DND-41 (cell line): ENCODE results near the gene ZSCAN2.

Experiments
- ATAC-seq: fragments of 200-7000 bp; cut with Tn5 transposase; 3 replicates; pipeline ENCODE4 v1.9.1; 2021; ENCODE audit warnings: low read depth; ENCODE audit not compliant: insufficient read depth
- DNase-seq: peaks from one replicate; pipeline ENCODE4 v3.0.0-alpha.2; 2020
- H2AFZ ChIP-seq: 2 replicates; pipeline ENCODE4 v1.6.0; 2012; ENCODE audit warnings: low read depth, low read length
- H3K27ac ChIP-seq: 2 replicates; pipeline ENCODE4 v1.5.1; 2012; ENCODE audit warnings: low read length, inconsistent platforms
- H3K27me3 ChIP-seq: fragments of 200-600 bp; sonication (generic); 2 replicates; pipeline ENCODE4 v1.6.0; 2012; ENCODE audit warnings: low read length, mild to moderate bottlenecking, inconsistent platforms; ENCODE audit not compliant: insufficient read depth, poor library complexity
- H3K36me3 ChIP-seq: 2 replicates; pipeline ENCODE4 v1.5.1; 2012; ENCODE audit warnings: low read length, inconsistent platforms; ENCODE audit not compliant: insufficient read depth
- H3K4me1 ChIP-seq: 2 replicates; pipeline ENCODE4 v1.5.1; 2012; ENCODE audit warnings: mild to moderate bottlenecking, low read length; ENCODE audit not compliant: insufficient read depth
- H3K4me2 ChIP-seq: 2 replicates; pipeline ENCODE4 v1.6.0; 2012; ENCODE audit warnings: mild to moderate bottlenecking, moderate library complexity, low read length, inconsistent platforms; ENCODE audit not compliant: insufficient read depth
- H3K4me3 ChIP-seq, 2 experiments: fragments of 200-600 bp in 1 of 2; shearing (Covaris generic) in 1 of 2; 2 replicates each; pipeline ENCODE4 v1.5.1; 2012 to 2016; ENCODE audit warnings: inconsistent platforms in 2 of 2, low read length in 2 of 2, mild to moderate bottlenecking in 2 of 2, low read depth in 1 of 2, moderate library complexity in 1 of 2
- H3K79me2 ChIP-seq: 2 replicates; pipeline ENCODE4 v1.6.0; 2012; ENCODE audit warnings: low read length, inconsistent platforms; ENCODE audit not compliant: insufficient read depth
- H3K9ac ChIP-seq: 2 replicates; pipeline ENCODE4 v1.6.0; 2012; ENCODE audit warnings: low read depth, mild to moderate bottlenecking, inconsistent platforms, low read length, moderate library complexity
- H3K9me3 ChIP-seq: 2 replicates; pipeline ENCODE4 v1.5.1; 2012; ENCODE audit warnings: low read length, moderate library complexity, mild to moderate bottlenecking, inconsistent platforms; ENCODE audit not compliant: insufficient read depth, severe bottlenecking
- H4K20me1 ChIP-seq: 2 replicates; pipeline ENCODE4 v1.6.0; 2012; ENCODE audit warnings: low read length; ENCODE audit not compliant: insufficient read depth
- EZH2 ChIP-seq: IDR thresholded peaks from 3 replicates; pipeline ENCODE4 v1.6.1; 2012; ENCODE audit warnings: borderline replicate concordance, low read depth, mild to moderate bottlenecking, moderate library complexity, low read length, inconsistent platforms; ENCODE audit not compliant: severe bottlenecking
- TF ChIP-seq, protein P1 (sequence below): IDR thresholded peaks from 2 replicates; pipeline ENCODE4 v1.5.1; 2012; ENCODE audit warnings: borderline replicate concordance, low read length, moderate library complexity, mild to moderate bottlenecking; ENCODE audit not compliant: poor library complexity, severe bottlenecking; ENCODE audit errors: extremely low read depth

ZSCAN2 gene

DNA sequence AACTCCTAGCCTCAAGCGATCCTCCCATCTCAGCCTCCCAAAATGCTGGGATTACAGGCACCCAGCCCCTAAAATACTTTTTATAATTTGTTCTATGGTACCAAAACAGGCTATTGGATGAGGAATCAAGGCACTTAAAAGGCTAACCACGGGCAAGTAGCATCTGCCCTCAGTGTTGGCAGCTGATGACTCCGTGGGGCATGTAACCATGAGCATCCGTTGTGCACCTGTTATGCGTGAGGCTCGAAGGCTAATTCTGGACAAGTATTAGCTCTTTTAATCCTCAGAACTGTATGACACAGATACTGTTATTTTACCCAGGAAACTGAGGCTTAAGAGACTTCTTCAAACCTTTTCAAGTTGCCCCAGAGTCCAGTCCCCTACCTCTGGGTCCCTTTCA lies 43.0 kb downstream of the ZSCAN2 start:
- Histone ChIP-seq H3K4me3 (no peak overlapping the region), H3K36me3 (peaks cover 91% of the 10 kb centered on the region), H3K4me1 (no peaks in the 10 kb centered on the region), H2AFZ (no peak overlapping the region), H3K79me2 (no peaks in the 10 kb centered on the region), H3K27me3 (no peaks in the 10 kb centered on the region), H3K4me2 (no peak overlapping the region), H3K27ac (no peak overlapping the region), H3K9me3 (no peaks in the 10 kb centered on the region), H4K20me1 (peaks cover 5% of the 10 kb centered on the region; the same call in 1 of the 2 replicates), H3K9ac (no peak overlapping the region)
- ATAC-seq (no peak), DNase-seq (no peak)
- no peak for TF ChIP-seq EZH2
- TF ChIP-seq, protein P1, sequence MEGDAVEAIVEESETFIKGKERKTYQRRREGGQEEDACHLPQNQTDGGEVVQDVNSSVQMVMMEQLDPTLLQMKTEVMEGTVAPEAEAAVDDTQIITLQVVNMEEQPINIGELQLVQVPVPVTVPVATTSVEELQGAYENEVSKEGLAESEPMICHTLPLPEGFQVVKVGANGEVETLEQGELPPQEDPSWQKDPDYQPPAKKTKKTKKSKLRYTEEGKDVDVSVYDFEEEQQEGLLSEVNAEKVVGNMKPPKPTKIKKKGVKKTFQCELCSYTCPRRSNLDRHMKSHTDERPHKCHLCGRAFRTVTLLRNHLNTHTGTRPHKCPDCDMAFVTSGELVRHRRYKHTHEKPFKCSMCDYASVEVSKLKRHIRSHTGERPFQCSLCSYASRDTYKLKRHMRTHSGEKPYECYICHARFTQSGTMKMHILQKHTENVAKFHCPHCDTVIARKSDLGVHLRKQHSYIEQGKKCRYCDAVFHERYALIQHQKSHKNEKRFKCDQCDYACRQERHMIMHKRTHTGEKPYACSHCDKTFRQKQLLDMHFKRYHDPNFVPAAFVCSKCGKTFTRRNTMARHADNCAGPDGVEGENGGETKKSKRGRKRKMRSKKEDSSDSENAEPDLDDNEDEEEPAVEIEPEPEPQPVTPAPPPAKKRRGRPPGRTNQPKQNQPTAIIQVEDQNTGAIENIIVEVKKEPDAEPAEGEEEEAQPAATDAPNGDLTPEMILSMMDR, result no peak

DNA sequence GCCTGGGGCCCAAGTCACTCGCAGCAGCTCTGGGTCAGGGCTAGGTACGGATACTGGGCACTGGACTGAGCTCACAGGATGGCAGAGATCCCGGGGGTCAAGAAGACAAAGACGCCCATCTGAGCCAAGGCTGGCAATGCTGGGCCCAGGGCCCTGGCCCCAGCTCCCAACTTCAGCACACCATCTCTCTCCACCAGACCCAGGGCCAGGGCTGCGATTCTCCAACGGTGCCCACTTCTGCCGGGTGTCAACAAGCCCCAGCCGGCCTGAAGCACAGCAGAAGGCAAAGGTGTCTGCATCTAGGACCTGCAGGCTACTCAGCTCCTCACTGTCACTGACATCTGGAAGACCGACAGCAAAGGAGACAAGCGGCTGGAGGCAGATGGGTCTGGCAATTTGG lies 44.7 kb downstream of the ZSCAN2 start:
- no peaks in the 10 kb centered on the region for H3K4me1 ChIP-seq
- DNase-seq (no peak), ATAC-seq (no peak)
- peaks cover 87% of the 10 kb centered on the region for H3K36me3 ChIP-seq
- H3K79me2 ChIP-seq, result no peaks in the 10 kb centered on the region
- H3K27ac ChIP-seq, result no peak overlapping the region
- peaks cover 5% of the 10 kb centered on the region; the same call in 1 of the 2 replicates for H4K20me1 ChIP-seq
- H3K27me3 ChIP-seq, result no peaks in the 10 kb centered on the region
- no peak overlapping the region for H2AFZ ChIP-seq
- H3K9ac ChIP-seq, result no peak overlapping the region
- no peak overlapping the region for H3K4me3 ChIP-seq
- H3K4me2 ChIP-seq, result no peak overlapping the region
- H3K9me3 ChIP-seq, result no peaks in the 10 kb centered on the region
- TF ChIP-seq, protein P1, result no peak
- no peak for TF ChIP-seq EZH2

DNA sequence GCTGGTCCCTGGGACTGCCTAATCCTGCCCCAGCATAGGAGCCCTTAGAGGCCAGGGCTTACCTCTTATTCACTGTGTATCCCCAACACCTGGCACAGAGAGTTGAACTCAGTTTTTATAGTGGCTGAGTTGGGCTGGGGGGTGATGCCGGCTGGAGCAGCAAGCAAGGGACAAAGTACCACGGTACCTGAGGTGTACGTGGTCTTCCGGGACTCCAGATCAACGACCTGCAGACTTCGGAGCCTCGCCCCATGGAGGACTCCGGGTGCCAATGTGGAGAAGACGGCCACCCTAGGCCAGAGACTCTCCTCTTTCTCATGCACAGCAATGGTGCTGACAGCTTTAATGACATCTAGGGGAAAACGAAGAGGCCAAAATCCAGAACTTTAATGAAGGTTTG lies 45.2 kb downstream of the ZSCAN2 start:
- Histone ChIP-seq H3K36me3 (peaks cover 82% of the 10 kb centered on the region), H3K4me3 (no peak overlapping the region), H2AFZ (no peak overlapping the region), H3K27me3 (no peaks in the 10 kb centered on the region), H3K79me2 (no peaks in the 10 kb centered on the region), H4K20me1 (peaks cover 5% of the 10 kb centered on the region; the same call in 1 of the 2 replicates), H3K27ac (no peak overlapping the region), H3K9me3 (no peaks in the 10 kb centered on the region), H3K4me1 (no peaks in the 10 kb centered on the region), H3K9ac (no peak overlapping the region), H3K4me2 (no peak overlapping the region)
- no peak for DNase-seq
- TF ChIP-seq EZH2, result no peak
- TF ChIP-seq, protein P1, result no peak
- ATAC-seq, result no peak

DNA sequence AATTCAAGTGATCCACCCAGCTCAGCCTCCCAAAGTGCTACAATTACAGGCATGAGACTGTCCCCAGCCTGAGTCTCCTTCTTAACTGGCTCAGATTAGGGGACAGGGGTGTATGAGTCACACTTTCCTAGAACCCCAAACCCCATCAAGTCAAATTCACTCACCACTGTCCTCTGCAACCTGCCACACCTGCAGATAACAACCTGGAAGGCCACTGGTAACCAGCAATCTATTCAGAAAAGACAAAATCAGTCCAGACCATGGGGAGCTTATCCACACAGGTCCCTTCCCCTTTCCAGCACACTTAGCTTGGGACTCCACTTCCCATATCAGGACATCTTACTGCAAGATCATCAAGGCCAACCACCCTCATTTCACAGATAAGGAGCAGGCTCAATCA lies 46.9 kb downstream of the ZSCAN2 start:
- DNase-seq, result no peak
- peaks cover 83% of the 10 kb centered on the region for H3K36me3 ChIP-seq
- no peak overlapping the region for H3K4me2 ChIP-seq
- no peak overlapping the region for H2AFZ ChIP-seq
- no peak overlapping the region for H3K4me3 ChIP-seq
- ATAC-seq, result no peak
- no peaks in the 10 kb centered on the region for H3K27me3 ChIP-seq
- peaks cover 11% of the 10 kb centered on the region for H3K79me2 ChIP-seq
- H3K27ac ChIP-seq, result no peak overlapping the region
- peaks cover 5% of the 10 kb centered on the region; the same call in 1 of the 2 replicates for H4K20me1 ChIP-seq
- peaks cover 10% of the 10 kb centered on the region for H3K4me1 ChIP-seq
- TF ChIP-seq, protein P1, result no peak
- TF ChIP-seq EZH2, result no peak
- no peak overlapping the region for H3K9ac ChIP-seq
- H3K9me3 ChIP-seq, result no peaks in the 10 kb centered on the region
